Transverse colon (tissue), 4 donors: ENCODE data around the gene SYTL5. TPM values are rescaled to one million over a fixed set of nuclear protein-coding genes. Genes with fewer than 3 reads are reported as not detected.

ENCODE experiments used
- DNase-seq: peaks from one replicate; pipeline ENCODE4 v3.0.0-alpha.2; 2019
- H3K27ac ChIP-seq, 4 donors: fragments of 200-600 bp; sonication (generic); 2 replicates each; pipeline ENCODE4 v1.5.1; 2016 to 2018; ENCODE audit warnings: inconsistent platforms in 4 of 4
- H3K27me3 ChIP-seq: fragments of 200-600 bp; sonication (generic); 2 replicates; pipeline ENCODE4 v1.5.1; 2017; ENCODE audit warnings: inconsistent platforms
- H3K36me3 ChIP-seq, 4 donors: fragments of 200-600 bp; sonication (generic); 2 replicates each; pipeline ENCODE4 v1.5.1; 2017 to 2019; ENCODE audit warnings: inconsistent platforms in 4 of 4
- H3K4me1 ChIP-seq, 4 donors: fragments of 200-600 bp; sonication (generic); 2 replicates each; pipeline ENCODE4 v1.5.1; 2017 to 2020; ENCODE audit warnings: inconsistent platforms in 4 of 4
- H3K4me3 ChIP-seq, 4 donors: fragments of 200-600 bp; sonication (generic); 1 replicate in 1 of 4; 2 replicates in 3 of 4; pipeline versions ENCODE4 v1.5.1 to v1.6.1; 2017 to 2019; ENCODE audit warnings: inconsistent platforms in 4 of 4
- H3K9me3 ChIP-seq, 2 donors: fragments of 200-600 bp; sonication (generic); 2 replicates each; pipeline ENCODE4 v1.5.1; 2017 to 2019; ENCODE audit warnings: inconsistent platforms in 2 of 2
- CTCF ChIP-seq, 5 experiments: fragments of 200-600 bp in 3 of 5; fragments of 450-650 bp in 2 of 5; sonication (generic) in 3 of 5; IDR thresholded peaks; 1 replicate in 2 of 5; 2 replicates in 3 of 5; pipeline ENCODE4 v1.5.1; 2016 to 2017; ENCODE audit warnings: antibody characterized with exemption in 5 of 5, inconsistent platforms in 3 of 5, mild to moderate bottlenecking in 2 of 5, moderate library complexity in 1 of 5
- EP300 ChIP-seq: sonication (generic); formaldehyde crosslinking; IDR thresholded peaks from one replicate; pipeline ENCODE4 v1.6.1; 2017; ENCODE audit warnings: antibody characterized with exemption, low read depth
- POLR2A ChIP-seq: fragments of 450-650 bp; IDR thresholded peaks from one replicate; pipeline ENCODE4 v1.6.1; 2016; ENCODE audit warnings: antibody characterized with exemption, mild to moderate bottlenecking, moderate library complexity
- POLR2AphosphoS5 ChIP-seq, 3 donors: sonication (generic); formaldehyde crosslinking; IDR thresholded peaks; one replicate each; pipeline ENCODE4 v1.6.1; 2016; ENCODE audit warnings: antibody characterized with exemption in 3 of 3
- WGBS, 2 donors: methylation state at CpG; one replicate each; pipeline ENCODE4 v1.1.5; 2018; ENCODE audit warnings: low coverage in 1 of 2; 5-methylcytosine and 5-hydroxymethylcytosine counted together
- in situ Hi-C, 4 donors: fragments of 200-750 bp; cut with MboI; loops; one replicate each; pipeline versions ENCODE4 v1.15.0 to v1.15.1; 2017; ENCODE audit warnings: low sequenced_read_pairs in 3 of 4, low pct_ligation_motif_present in 1 of 4, low pct_unique_long_range_greater_than_20kb in 1 of 4
- intact Hi-C: fragments of 100-400 bp; cut with DNase I; formaldehyde crosslinking; loops from one replicate; pipeline ENCODE4 v1.15.1; 2023; ENCODE audit warnings: low total_unique reads
- small RNA-seq, 4 donors: library from RNA; depleted of rRNA; stranded (forward); fragments of <200 nt; gene quantifications; one replicate each; pipeline ENCODE3, GENCODE V24; 2016
- total RNA-seq, 4 donors: library from RNA; depleted of rRNA; stranded (reverse); fragments of >200 nt; gene quantifications; one replicate each; pipeline ENCODE4 v1.1.0, GENCODE V29; 2016

Gene SYTL5
- total RNA-seq, 4 donors from 2014 or later = 0.60 to 8.1 (median 5.5) TPM

- in situ Hi-C loops = loop anchor here in 2 of 4 donors (10.0 to 25.0 kb wide), 2 partner anchors 250 to 438 kb away; no protein-coding TSS in a partner anchor
- 24 to 29% methylated on average over 1 to 3 of the region's 3 CpGs for WGBS, 2 donors
- Histone ChIP-seq H3K4me1 (no peaks in the 10 kb centered on the region), H3K4me3 (no peak overlapping the region), H3K27ac (no peak overlapping the region), H3K27me3 (no peaks in the 10 kb centered on the region), H3K36me3 (no peaks in the 10 kb centered on the region), H3K9me3 (no peaks in the 10 kb centered on the region)
- intact Hi-C loops = no loop called here
- peak; percentile 27 for DNase-seq
- TF ChIP-seq POLR2AphosphoS5 (IDR thresholded peaks at IDR 0.05) (no peak), CTCF (IDR thresholded peaks at IDR 0.05) (peak; percentile 15 to 44 (median 32)), EP300 (no peak), POLR2A (no peak)
These were observed 168.8 kb downstream of the SYTL5 start for GRCh38 chrX:38175139-38175538.

GRCh38 chrX:38178396-38178795, 172.0 kb downstream of the SYTL5 start:
- DNase-seq = no peak
- no peaks in the 10 kb centered on the region for H3K27me3 ChIP-seq
- intact Hi-C loops = no loop called here
- in situ Hi-C loops = loop anchor here in 2 of 4 donors (10.0 to 25.0 kb wide), 2 partner anchors 254 to 441 kb away; no protein-coding TSS in a partner anchor
- WGBS, 2 donors = 61% methylated on average over 2 of the region's 2 CpGs; no CpG with 5 or more reads in 1 of the 2 donors
- H3K27ac ChIP-seq = no peak overlapping the region
- H3K4me1 ChIP-seq = no peaks in the 10 kb centered on the region
- no peaks in the 10 kb centered on the region for H3K9me3 ChIP-seq
- no peaks in the 10 kb centered on the region for H3K36me3 ChIP-seq
- TF ChIP-seq CTCF (IDR thresholded peaks at IDR 0.05) (no peak), POLR2A (no peak), EP300 (no peak), POLR2AphosphoS5 (IDR thresholded peaks at IDR 0.05) (no peak)
- H3K4me3 ChIP-seq = no peak overlapping the region

Small RNA genes within 50 kb of the gene (small RNA-seq; reads per million reads assigned to genes)
- 0 reads per million in 4 donors for gene MIR548AJ2

Other genes starting within 250 kb of the SYTL5 start
- gene CYBB, start 226.5 kb upstream of the SYTL5 start, total RNA-seq = 10 to 100 TPM in 3 of 4 donors, 1 to 10 TPM in 1; 3.8 to 21.7 (median 14.9) TPM
- 10 to 100 TPM in 3 of 4 donors, 1 to 10 TPM in 1; 9.7 to 61.3 (median 25.9) TPM for gene DYNLT3, start 159.0 kb upstream of the SYTL5 start, total RNA-seq
- gene SRPX, start 214.3 kb downstream of the SYTL5 start, total RNA-seq = 10 to 100 TPM; 16.1 to 43.6 (median 38.6) TPM